ENCODE results near the gene AGBL2.
"Not testable (repeated sequence)": the region's sequence is repeated elsewhere in the genome, so short reads cannot be mapped to it uniquely, and the experiment has no call there.

The AGBL2 gene, protein sequence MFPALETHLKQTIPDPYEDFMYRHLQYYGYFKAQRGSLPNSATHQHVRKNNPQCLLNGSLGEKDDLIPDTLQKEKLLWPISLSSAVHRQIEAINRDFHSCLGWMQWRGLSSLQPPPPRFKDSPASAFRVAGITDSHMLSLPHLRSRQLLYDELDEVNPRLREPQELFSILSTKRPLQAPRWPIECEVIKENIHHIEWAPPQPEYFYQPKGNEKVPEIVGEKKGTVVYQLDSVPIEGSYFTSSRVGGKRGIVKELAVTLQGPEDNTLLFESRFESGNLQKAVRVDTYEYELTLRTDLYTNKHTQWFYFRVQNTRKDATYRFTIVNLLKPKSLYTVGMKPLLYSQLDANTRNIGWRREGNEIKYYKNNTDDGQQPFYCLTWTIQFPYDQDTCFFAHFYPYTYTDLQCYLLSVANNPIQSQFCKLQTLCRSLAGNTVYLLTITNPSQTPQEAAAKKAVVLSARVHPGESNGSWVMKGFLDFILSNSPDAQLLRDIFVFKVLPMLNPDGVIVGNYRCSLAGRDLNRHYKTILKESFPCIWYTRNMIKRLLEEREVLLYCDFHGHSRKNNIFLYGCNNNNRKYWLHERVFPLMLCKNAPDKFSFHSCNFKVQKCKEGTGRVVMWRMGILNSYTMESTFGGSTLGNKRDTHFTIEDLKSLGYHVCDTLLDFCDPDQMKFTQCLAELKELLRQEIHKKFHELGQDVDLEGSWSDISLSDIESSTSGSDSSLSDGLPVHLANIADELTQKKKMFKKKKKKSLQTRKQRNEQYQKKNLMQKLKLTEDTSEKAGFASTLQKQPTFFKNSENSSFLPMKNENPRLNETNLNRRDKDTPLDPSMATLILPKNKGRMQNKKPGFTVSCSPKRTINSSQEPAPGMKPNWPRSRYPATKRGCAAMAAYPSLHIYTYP

GRCh38 chr11:47715082-47715669 is at the start of gene AGBL2:
Gene AGBL2 (minus strand): TSS chr11:47715369. CDS start chr11:47714650, 719 bp downstream.
- FAIRE-seq = no peak

- not testable (repeated sequence) for FAIRE-seq
Observed at GRCh38 chr11:47759291-47759690, 44.1 kb upstream of the AGBL2 start.

GRCh38 chr11:47756208-47756607 is 41.0 kb upstream of the AGBL2 start:
- FAIRE-seq = no peak

GRCh38 chr11:47750725-47751124 is 35.6 kb upstream of the AGBL2 start:
- FAIRE-seq = no peak

DNA sequence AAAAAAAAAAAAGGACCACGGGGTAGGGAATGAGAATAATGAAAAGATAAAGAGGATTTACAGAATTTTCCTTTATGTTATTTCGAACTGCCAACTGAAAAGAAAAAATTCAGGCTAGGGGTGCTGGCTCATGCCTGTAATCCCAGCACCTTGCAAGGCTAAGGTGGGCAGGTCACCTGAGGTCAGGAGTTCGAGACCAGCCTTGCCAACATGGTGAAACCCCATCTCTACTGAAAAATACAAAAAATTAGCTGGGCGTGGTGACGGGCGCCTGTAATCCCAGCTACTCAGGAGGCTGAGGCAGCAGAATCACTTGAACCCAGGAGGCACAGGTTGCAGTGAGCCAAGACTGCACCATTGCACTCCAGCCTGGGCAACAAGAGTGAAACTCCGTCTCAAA is 27.3 kb upstream of the AGBL2 start:
- not testable (repeated sequence) for FAIRE-seq

- FAIRE-seq = not testable (repeated sequence)
Observed at GRCh38 chr11:47737817-47738216, 22.6 kb upstream of the AGBL2 start.

- FAIRE-seq = no peak
Observed at GRCh38 chr11:47732271-47732670, 17.1 kb upstream of the AGBL2 start.

- no peak for FAIRE-seq
Observed at GRCh38 chr11:47731475-47731874, 16.3 kb upstream of the AGBL2 start.

- no peak for FAIRE-seq
Observed at GRCh38 chr11:47726878-47727514, 11.8 kb upstream of the AGBL2 start.

DNA sequence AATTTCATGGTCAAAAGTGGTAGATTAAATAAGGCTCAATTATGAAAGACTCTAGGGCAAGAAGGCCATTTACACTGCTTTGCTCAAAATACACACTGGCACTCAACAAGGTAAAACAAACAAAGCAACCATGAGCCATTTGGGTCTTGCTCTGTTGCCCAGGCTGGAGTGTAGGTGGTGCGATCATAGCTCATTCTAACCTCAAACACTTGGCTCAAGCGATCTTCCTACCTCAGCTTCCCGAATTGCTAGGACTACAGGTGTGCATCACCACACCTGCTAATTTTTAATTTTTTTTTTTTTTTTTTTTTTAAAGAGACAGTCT is 10.9 kb upstream of the AGBL2 start:
- FAIRE-seq = no peak

- no peak for FAIRE-seq
Observed at GRCh38 chr11:47725442-47726117, 10.4 kb upstream of the AGBL2 start.

DNA sequence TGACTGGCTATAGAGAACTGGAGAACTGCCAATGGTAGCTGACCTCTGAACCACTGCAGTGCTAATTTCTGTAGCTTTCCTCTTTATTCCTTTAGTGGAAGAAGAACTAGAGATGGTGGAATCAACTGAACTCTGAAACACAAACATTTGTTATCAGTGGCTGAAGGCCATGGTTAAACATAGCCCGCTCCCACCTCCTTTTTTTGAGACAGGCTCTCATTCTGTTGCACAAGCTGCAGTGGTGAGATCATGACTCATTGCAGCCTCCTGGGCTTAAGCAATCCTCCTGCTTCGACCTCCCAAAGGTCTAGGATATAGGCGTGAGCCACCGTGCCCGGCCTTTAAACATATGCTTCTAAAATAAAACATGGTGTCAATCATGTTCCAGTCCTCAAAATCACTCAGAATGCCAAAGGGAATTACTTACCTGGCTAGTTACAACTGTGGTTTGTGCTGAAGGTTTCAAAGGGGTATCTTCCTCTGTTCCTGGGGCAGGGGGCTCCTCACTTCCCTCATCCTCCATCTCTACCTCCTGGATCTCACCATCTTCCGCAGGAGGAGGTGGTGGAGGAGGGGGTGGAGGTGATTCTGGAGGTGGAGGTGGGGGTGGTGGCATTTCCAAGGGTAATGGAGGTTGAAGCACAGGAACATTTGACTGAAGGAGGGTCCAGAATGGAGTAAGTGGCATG is 9.0 kb upstream of the AGBL2 start:
- FAIRE-seq = no peak

GRCh38 chr11:47723041-47723440 is 7.9 kb upstream of the AGBL2 start:
- no peak for FAIRE-seq

DNA sequence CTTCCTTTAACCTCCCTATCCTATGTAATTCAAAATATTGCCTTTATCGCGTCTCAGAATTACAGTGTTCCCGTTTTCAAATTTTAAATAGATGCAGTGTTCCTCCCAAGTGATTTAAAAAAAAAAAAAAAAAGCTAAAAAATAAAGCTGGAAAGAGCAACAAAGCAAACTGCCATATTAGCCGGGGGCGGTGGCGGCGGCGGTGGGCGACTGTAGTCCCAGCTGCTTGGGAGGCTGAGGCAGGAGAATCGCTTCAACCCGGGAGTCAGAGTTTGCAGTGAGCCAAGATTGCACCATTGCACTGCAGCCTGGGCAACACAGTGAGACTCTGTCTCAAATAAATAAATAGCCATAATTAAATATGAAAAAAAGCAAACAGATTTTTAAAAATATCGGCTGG is 5.5 kb upstream of the AGBL2 start:
- no peak for FAIRE-seq

GRCh38 chr11:47716692-47717091 is 1.5 kb upstream of the AGBL2 start:
- FAIRE-seq = no peak

DNA sequence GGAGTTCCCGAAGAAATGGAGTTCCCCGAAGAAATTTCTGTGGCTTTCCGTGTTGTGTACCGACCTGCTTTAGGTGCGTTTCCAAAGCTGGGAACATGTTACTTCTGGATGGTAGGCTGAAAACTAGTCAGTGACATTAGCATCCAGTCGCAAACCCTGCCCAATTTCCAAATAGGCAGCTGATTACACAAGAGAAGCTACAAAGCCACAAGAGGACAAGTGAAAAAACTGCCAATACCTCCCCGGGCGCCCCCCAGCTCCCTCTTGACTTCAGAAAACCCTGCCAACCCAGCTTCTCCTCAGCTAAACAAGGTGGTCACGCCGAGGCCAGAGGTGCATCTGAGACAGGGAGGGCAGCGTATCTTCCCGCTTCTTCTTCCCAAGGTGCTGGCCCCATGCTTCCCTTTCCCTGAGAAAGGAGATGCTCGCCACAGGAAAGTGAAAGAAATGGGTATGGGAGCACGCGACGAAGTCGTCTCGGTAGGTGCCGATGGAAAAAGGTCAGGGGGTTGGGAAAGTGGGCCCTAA is 551 bp downstream of the AGBL2 start:
- no peak for FAIRE-seq

- no peak for FAIRE-seq
Observed at GRCh38 chr11:47711816-47712215, 3.4 kb downstream of the AGBL2 start.

GRCh38 chr11:47711225-47711624 is 3.9 kb downstream of the AGBL2 start:
- no peak for FAIRE-seq

GRCh38 chr11:47707275-47707786 is 7.8 kb downstream of the AGBL2 start:
- not testable (repeated sequence) for FAIRE-seq

DNA sequence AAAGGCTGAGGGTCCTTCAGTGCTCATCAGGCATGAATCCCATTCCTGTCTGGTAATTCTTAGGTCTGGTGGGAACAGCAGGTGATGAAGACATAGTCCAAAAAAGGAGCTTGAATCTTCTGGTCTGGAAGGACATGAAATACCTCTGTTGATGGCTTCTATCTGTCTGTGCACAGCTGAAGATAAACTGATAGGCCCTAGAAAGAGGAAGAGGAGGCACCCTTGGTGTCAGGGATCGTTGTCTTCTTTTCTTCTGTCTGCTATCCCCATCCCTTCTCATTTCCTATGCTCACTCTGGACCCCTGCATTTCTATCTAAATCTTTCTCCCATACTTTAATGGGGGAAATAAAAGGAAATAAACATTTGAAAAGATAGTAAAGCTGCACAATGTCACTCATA is 9.4 kb downstream of the AGBL2 start:
- no peak for FAIRE-seq

GRCh38 chr11:47691979-47692378 is 23.2 kb downstream of the AGBL2 start:
- FAIRE-seq = no peak

All from TTC549 (cell line).